Esophagus squamous epithelium (tissue), 4 donors: ENCODE data around the gene ANKZF1.

Source experiments
- CTCF ChIP-seq, 6 experiments: fragments of 450-650 bp in 4 of 6; fragments of 200-600 bp in 2 of 6; sonication (generic) in 2 of 6; IDR thresholded peaks; one replicate each; pipeline ENCODE4 v1.5.1; 2016 to 2019; ENCODE audit warnings: antibody characterized with exemption in 6 of 6, mild to moderate bottlenecking in 4 of 6, moderate library complexity in 4 of 6
- POLR2A ChIP-seq, 4 donors: fragments of 450-650 bp; IDR thresholded peaks; one replicate each; pipeline ENCODE4 v1.6.1; 2017; ENCODE audit warnings: antibody characterized with exemption in 4 of 4, mild to moderate bottlenecking in 4 of 4, moderate library complexity in 3 of 4

DNA sequence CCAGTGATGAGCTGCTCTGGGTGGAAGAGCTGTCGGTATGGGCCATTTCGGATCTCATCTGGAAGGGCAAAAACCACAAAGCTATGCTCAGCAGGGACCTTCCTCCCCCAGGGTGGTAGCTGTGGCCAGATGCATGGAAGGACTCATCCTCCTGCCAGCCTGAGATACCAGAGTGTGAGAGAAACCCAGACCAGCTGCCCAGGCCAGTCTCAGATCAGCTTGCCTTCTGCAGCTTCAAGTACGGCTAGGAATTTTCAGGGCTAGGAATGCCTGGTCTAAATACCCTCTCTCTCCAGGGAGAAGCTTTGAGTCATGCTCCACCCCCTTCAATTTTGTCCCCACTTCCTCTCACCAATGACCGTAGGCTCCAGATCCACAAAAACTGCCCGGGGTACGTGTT is 22.1 kb downstream of the ANKZF1 start:
- TF ChIP-seq CTCF (IDR thresholded peaks at IDR 0.05) (no peak), POLR2A (IDR thresholded peaks at IDR 0.05) (no peak)
